NCI-H526 (cell line): ENCODE data around the gene TRIM66.

Source experiments
- DNase-seq, 2 experiments: peaks; one replicate each; lab custom pipeline; 2025; lab: John Stamatoyannopoulos, UW

TRIM66 gene

GRCh38 chr11:8566613-8567210, 115.8 kb downstream of the TRIM66 start:
- DNase-seq: peak; percentile 25 to 82

GRCh38 chr11:8564526-8564925, 117.9 kb downstream of the TRIM66 start:
- no peak for DNase-seq
